WTC11 (cell line): ENCODE measurements around the gene MEX3C. TPM values are rescaled to one million over a fixed set of nuclear protein-coding genes. Genes with fewer than 3 reads are reported as not detected.

Experiments used
- ATAC-seq: fragments of 200-7000 bp; cut with Tn5 transposase; 2 replicates; pipeline ENCODE4 v1.10.0; 2021; ENCODE audit warnings: mild to moderate bottlenecking, moderate library complexity
- CTCF ChIA-PET: fragments of 300-600 bp; sonication (Branson Sonifier 250); formaldehyde crosslinking; loops from one replicate; lab custom pipeline; 2021; ENCODE audit warnings: antibody characterized with exemption; lab: Charles Lee
- POLR2A ChIA-PET: fragments of 350-600 bp; sonication (Branson Sonifier 250); formaldehyde crosslinking; loops from one replicate; lab custom pipeline; 2021; ENCODE audit warnings: antibody characterized with exemption; lab: Charles Lee
- DNase-seq: peaks from one replicate; pipeline ENCODE4 v3.0.0; 2021; ENCODE audit warnings: low spot score
- H3K27ac Mint-ChIP-seq: 2 replicates; pipeline ENCODE4 v1.8.0; 2021; ENCODE audit warnings: mixed read lengths
- H3K27me3 Mint-ChIP-seq: 2 replicates; pipeline ENCODE4 v1.8.0; 2021; ENCODE audit warnings: low read depth, mild to moderate bottlenecking, moderate library complexity, mixed read lengths
- H3K36me3 Mint-ChIP-seq: 2 replicates; pipeline ENCODE4 v1.8.0; 2021; ENCODE audit warnings: mixed read lengths
- H3K4me1 Mint-ChIP-seq: 2 replicates; pipeline ENCODE4 v1.8.0; 2022; ENCODE audit warnings: mixed read lengths
- H3K4me3 Mint-ChIP-seq: 2 replicates; pipeline ENCODE4 v1.8.0; 2021; ENCODE audit warnings: mild to moderate bottlenecking, moderate library complexity, mixed read lengths
- H3K9me3 Mint-ChIP-seq: 2 replicates; pipeline ENCODE4 v1.8.0; 2021; ENCODE audit warnings: mixed read lengths
- ARID4B ChIP-seq: sonication (generic); formaldehyde crosslinking; IDR thresholded peaks from 2 replicates; pipeline ENCODE4 v1.8.0; 2023; ENCODE audit warnings: missing genetic modification reagents, mild to moderate bottlenecking, borderline replicate concordance
- ATF1 ChIP-seq: sonication (generic); formaldehyde crosslinking; IDR thresholded peaks from 2 replicates; pipeline ENCODE4 v1.8.1; 2023; ENCODE audit warnings: mild to moderate bottlenecking, moderate library complexity, missing genetic modification reagents
- ETV6 ChIP-seq: sonication (generic); formaldehyde crosslinking; IDR thresholded peaks from 2 replicates; pipeline ENCODE4 v1.8.1; 2022; ENCODE audit warnings: mild to moderate bottlenecking, missing genetic modification reagents
- GRHL2 ChIP-seq: fragments of 250-450 bp; sonication (Bioruptor Pico); IDR thresholded peaks from 2 replicates; pipeline ENCODE4 v1.8.0; 2022; ENCODE audit warnings: mild to moderate bottlenecking, moderate library complexity; ENCODE audit not compliant: insufficient replicate concordance, severe bottlenecking
- GTF2I ChIP-seq: fragments of 250-450 bp; sonication (Bioruptor Pico); conservative IDR thresholded peaks from 2 replicates; pipeline ENCODE4 v1.4.0; 2021; ENCODE audit warnings: mild to moderate bottlenecking
- JUN ChIP-seq: sonication (generic); formaldehyde crosslinking; IDR thresholded peaks from 2 replicates; pipeline ENCODE4 v1.8.0; 2023; ENCODE audit warnings: mild to moderate bottlenecking, missing genetic modification reagents
- NFE2L1 ChIP-seq: sonication (generic); formaldehyde crosslinking; IDR thresholded peaks from 2 replicates; pipeline ENCODE4 v1.8.1; 2023; ENCODE audit warnings: missing genetic modification reagents
- PREB ChIP-seq: sonication (generic); formaldehyde crosslinking; IDR thresholded peaks from 2 replicates; pipeline ENCODE4 v1.8.1; 2022; ENCODE audit warnings: mild to moderate bottlenecking, missing genetic modification reagents, moderate library complexity, borderline replicate concordance
- PRRX2 ChIP-seq: fragments of 250-450 bp; sonication (Bioruptor Pico); IDR thresholded peaks from 2 replicates; pipeline ENCODE4 v1.8.0; 2021; ENCODE audit warnings: mild to moderate bottlenecking
- SP1 ChIP-seq: sonication (generic); formaldehyde crosslinking; conservative IDR thresholded peaks from 2 replicates; pipeline ENCODE4 v1.8.1; 2022; ENCODE audit warnings: missing genetic modification reagents
- ZNF121 ChIP-seq: sonication (generic); formaldehyde crosslinking; IDR thresholded peaks from 2 replicates; pipeline ENCODE4 v1.8.0; 2023; ENCODE audit warnings: missing genetic modification reagents
- ZNF138 ChIP-seq: sonication (generic); formaldehyde crosslinking; conservative IDR thresholded peaks from 2 replicates; pipeline ENCODE4 v1.8.1; 2022; ENCODE audit warnings: mild to moderate bottlenecking, moderate library complexity, missing genetic modification reagents
- ZNF219 ChIP-seq: sonication (generic); formaldehyde crosslinking; IDR thresholded peaks from 2 replicates; pipeline ENCODE4 v1.8.0; 2023; ENCODE audit warnings: missing genetic modification reagents, mild to moderate bottlenecking, borderline replicate concordance
- ZNF232 ChIP-seq: sonication (generic); formaldehyde crosslinking; IDR thresholded peaks from 2 replicates; pipeline ENCODE4 v1.8.0; 2022; ENCODE audit warnings: mild to moderate bottlenecking, missing genetic modification reagents
- ZNF281 ChIP-seq: sonication (generic); formaldehyde crosslinking; IDR thresholded peaks from 2 replicates; pipeline ENCODE4 v1.8.0; 2023; ENCODE audit warnings: mild to moderate bottlenecking, missing genetic modification reagents
- ZNF317 ChIP-seq: sonication (generic); formaldehyde crosslinking; IDR thresholded peaks from 2 replicates; pipeline ENCODE4 v1.8.1; 2023; ENCODE audit warnings: low read depth, mild to moderate bottlenecking, moderate library complexity, missing genetic modification reagents, borderline replicate concordance
- ZNF512 ChIP-seq: sonication (generic); formaldehyde crosslinking; IDR thresholded peaks from 2 replicates; pipeline ENCODE4 v1.8.1; 2022; ENCODE audit warnings: missing genetic modification reagents, borderline replicate concordance
- total RNA-seq: library from RNA; stranded (reverse); gene quantifications from 3 replicates; pipeline ENCODE4 v1.2.3, GENCODE V29; 2021
- TF ChIP-seq, protein P1 (sequence below): fragments of 250-450 bp; sonication (Bioruptor Pico); IDR thresholded peaks from 2 replicates; pipeline ENCODE4 v1.8.0; 2021; ENCODE audit warnings: mild to moderate bottlenecking
- TF ChIP-seq, protein P2 (sequence below): fragments of 250-450 bp; sonication (Bioruptor Pico); IDR thresholded peaks from 2 replicates; pipeline ENCODE4 v1.9.0; 2021; ENCODE audit warnings: mild to moderate bottlenecking

Gene MEX3C
- total RNA-seq, 1 experiment from 2014 or later, result 79.4 TPM

- DNase-seq (no peak), ATAC-seq (peak; percentile 36; the same call in 1 of the 2 replicates)
- TF ChIP-seq JUN (no peak), ZNF219 (CRISPR knock-in tag) (no peak), NFE2L1 (no peak), ARID4B (CRISPR knock-in tag) (no peak), ZNF138 (no peak)
- CTCF ChIA-PET, result interaction anchor here (0.6 to 1.1 kb wide), 5 partner anchors 13 to 691 kb away, joined by 3 to 7 read pairs (median 3); no protein-coding TSS in a partner anchor
- Mint-ChIP-seq H3K27ac (0 out of 2 replicates have a peak overlapping the region, but pooled peaks have one; percentile 19), H3K4me1 (no peaks in the 10 kb centered on the region), H3K36me3 (no peaks in the 10 kb centered on the region; the same call in 1 of the 2 replicates), H3K27me3 (no peaks in the 10 kb centered on the region), H3K4me3 (no peak overlapping the region), H3K9me3 (peaks cover 14% of the 10 kb centered on the region; the same call in 1 of the 2 replicates)
- POLR2A ChIA-PET, result no interaction called here
Observed at GRCh38 chr18:51151568-51152511, 45.6 kb downstream of the MEX3C start.

GRCh38 chr18:51151185-51151567 lies 46.3 kb downstream of the MEX3C start:
- no peak for TF ChIP-seq ZNF121 (CRISPR knock-in tag)
- TF ChIP-seq ZNF317, result no peak
- TF ChIP-seq PRRX2 (CRISPR knock-in tag), result no peak
- no peak for TF ChIP-seq SP1 (CRISPR knock-in tag)
- TF ChIP-seq ZNF512 (CRISPR knock-in tag), result no peak
- TF ChIP-seq ETV6 (CRISPR knock-in tag), result no peak
- no peak for TF ChIP-seq ATF1 (CRISPR knock-in tag)
- no peak for TF ChIP-seq PREB (CRISPR knock-in tag)
- no peak for TF ChIP-seq GTF2I (CRISPR knock-in tag)
- TF ChIP-seq, protein P1, sequence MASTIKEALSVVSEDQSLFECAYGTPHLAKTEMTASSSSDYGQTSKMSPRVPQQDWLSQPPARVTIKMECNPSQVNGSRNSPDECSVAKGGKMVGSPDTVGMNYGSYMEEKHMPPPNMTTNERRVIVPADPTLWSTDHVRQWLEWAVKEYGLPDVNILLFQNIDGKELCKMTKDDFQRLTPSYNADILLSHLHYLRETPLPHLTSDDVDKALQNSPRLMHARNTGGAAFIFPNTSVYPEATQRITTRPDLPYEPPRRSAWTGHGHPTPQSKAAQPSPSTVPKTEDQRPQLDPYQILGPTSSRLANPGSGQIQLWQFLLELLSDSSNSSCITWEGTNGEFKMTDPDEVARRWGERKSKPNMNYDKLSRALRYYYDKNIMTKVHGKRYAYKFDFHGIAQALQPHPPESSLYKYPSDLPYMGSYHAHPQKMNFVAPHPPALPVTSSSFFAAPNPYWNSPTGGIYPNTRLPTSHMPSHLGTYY, result no peak
- TF ChIP-seq ZNF232 (CRISPR knock-in tag), result no peak
- TF ChIP-seq ZNF281 (CRISPR knock-in tag), result no peak
- no peak for TF ChIP-seq GRHL2 (CRISPR knock-in tag)
- TF ChIP-seq, protein P2, sequence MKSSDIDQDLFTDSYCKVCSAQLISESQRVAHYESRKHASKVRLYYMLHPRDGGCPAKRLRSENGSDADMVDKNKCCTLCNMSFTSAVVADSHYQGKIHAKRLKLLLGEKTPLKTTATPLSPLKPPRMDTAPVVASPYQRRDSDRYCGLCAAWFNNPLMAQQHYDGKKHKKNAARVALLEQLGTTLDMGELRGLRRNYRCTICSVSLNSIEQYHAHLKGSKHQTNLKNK (CRISPR knock-in tag), result no peak
- DNase-seq (no peak), ATAC-seq (no peak)
- ChIA-PET POLR2A (no interaction called here), CTCF (interaction anchor here (1.0 to 1.1 kb wide), 2 partner anchors 13 to 15 kb away, joined by 3 read pairs; no protein-coding TSS in a partner anchor)
- Mint-ChIP-seq H3K9me3 (peaks cover 14% of the 10 kb centered on the region; the same call in 1 of the 2 replicates), H3K27ac (no peak overlapping the region), H3K4me3 (no peak overlapping the region), H3K27me3 (no peaks in the 10 kb centered on the region), H3K4me1 (no peaks in the 10 kb centered on the region), H3K36me3 (no peaks in the 10 kb centered on the region; the same call in 1 of the 2 replicates)
